PC-3 (cell line): ENCODE data around the gene EXOSC5. TPM values are rescaled to one million over a fixed set of nuclear protein-coding genes. Genes with fewer than 3 reads are reported as not detected.

Source experiments
- ATAC-seq: fragments of 200-7000 bp; cut with Tn5 transposase; 2 replicates; pipeline ENCODE4 v1.9.1; 2020; ENCODE audit warnings: mild to moderate bottlenecking, moderate library complexity
- BruUV-seq: library from RNA; stranded (reverse); fragments of 400-500 nt; replicated peaks from 2 replicates; lab custom pipeline; 2021; lab: Mats Ljungman, UMichigan
- CTCF ChIA-PET: fragments of 300-600 bp; sonication (Branson Sonifier 250); formaldehyde crosslinking; loops from one replicate; lab custom pipeline; 2022; ENCODE audit warnings: antibody characterized with exemption; lab: Charles Lee
- POLR2A ChIA-PET: fragments of 300-600 bp; sonication (Branson Sonifier 250); formaldehyde crosslinking; loops from one replicate; lab custom pipeline; 2022; ENCODE audit warnings: antibody characterized with exemption; ENCODE audit not compliant: unreplicated experiment; lab: Charles Lee
- DNase-seq: peaks from one replicate; pipeline ENCODE4 v3.0.0-alpha.2; 2015
- H2AFZ ChIP-seq: fragments of 300-600 bp; sonication (generic); 2 replicates; pipeline ENCODE4 v1.6.0; 2016; ENCODE audit warnings: antibody characterized with exemption, low read length
- H3F3A ChIP-seq: fragments of 300-600 bp; sonication (generic); one replicate; pipeline ENCODE4 v1.6.0; 2017; ENCODE audit warnings: antibody characterized with exemption, low read length, control low read depth, mild to moderate bottlenecking; ENCODE audit not compliant: unreplicated experiment
- H3K27ac ChIP-seq: fragments of 300-600 bp; sonication (generic); 2 replicates; pipeline ENCODE4 v1.5.1; 2016; ENCODE audit warnings: mild to moderate bottlenecking, low read length
- H3K27me3 ChIP-seq: fragments of 300-600 bp; sonication (generic); 2 replicates; pipeline ENCODE4 v1.6.1; 2016; ENCODE audit warnings: low read length, mixed read lengths
- H3K36me3 ChIP-seq: fragments of 300-600 bp; sonication (generic); 2 replicates; pipeline ENCODE4 v1.6.1; 2016; ENCODE audit warnings: low read depth, mixed run types, low read length, mixed read lengths
- H3K4me1 ChIP-seq: fragments of 300-600 bp; sonication (generic); 2 replicates; pipeline ENCODE4 v1.5.1; 2016; ENCODE audit warnings: low read length; ENCODE audit not compliant: insufficient read depth
- H3K4me2 ChIP-seq: fragments of 300-600 bp; sonication (generic); 2 replicates; pipeline ENCODE4 v1.6.0; 2016; ENCODE audit warnings: low read length
- H3K4me3 ChIP-seq: fragments of 300-600 bp; sonication (generic); 2 replicates; pipeline ENCODE4 v1.5.1; 2016; ENCODE audit warnings: mild to moderate bottlenecking, low read length, mixed read lengths
- H3K79me2 ChIP-seq: fragments of 300-600 bp; sonication (generic); 2 replicates; pipeline ENCODE4 v1.6.1; 2017; ENCODE audit warnings: low read length, mixed read lengths
- H3K9ac ChIP-seq: fragments of 300-600 bp; sonication (generic); 2 replicates; pipeline ENCODE4 v1.6.0; 2016; ENCODE audit warnings: mild to moderate bottlenecking, low read length
- H3K9me2 ChIP-seq: fragments of 300-600 bp; sonication (generic); replicated peaks from 2 replicates; pipeline ENCODE4 v1.6.1; 2016; ENCODE audit warnings: mixed run types, low read length, mixed read lengths
- H3K9me3 ChIP-seq: fragments of 300-600 bp; sonication (generic); 2 replicates; pipeline ENCODE4 v1.6.1; 2016; ENCODE audit warnings: low read length, mixed read lengths
- H4K20me1 ChIP-seq: fragments of 300-600 bp; sonication (generic); 2 replicates; pipeline ENCODE4 v1.6.1; 2016; ENCODE audit warnings: low read length, mixed read lengths
- CTCF ChIP-seq: fragments of 300-600 bp; sonication (generic); conservative IDR thresholded peaks from 2 replicates; pipeline ENCODE4 v1.5.1; 2017; ENCODE audit warnings: antibody characterized with exemption, low read depth, mild to moderate bottlenecking, low read length
- EZH2 ChIP-seq: fragments of 300-600 bp; sonication (generic); IDR thresholded peaks from one replicate; pipeline ENCODE4 v1.6.1; 2017; ENCODE audit warnings: antibody characterized with exemption, mild to moderate bottlenecking, low read length; ENCODE audit not compliant: unreplicated experiment
- EZH2phosphoT487 ChIP-seq: fragments of 300-600 bp; sonication (generic); IDR thresholded peaks from 2 replicates; pipeline ENCODE4 v1.6.1; 2018; ENCODE audit warnings: mild to moderate bottlenecking, antibody characterized with exemption, low read length, borderline replicate concordance
- intact Hi-C: fragments of 100-400 bp; cut with micrococcal nuclease; formaldehyde crosslinking; loops from 2 replicates; pipeline ENCODE4 v1.9.0; 2023
- total RNA-seq: library from RNA; depleted of rRNA; stranded (reverse); fragments of >200 nt; gene quantifications from 2 replicates; pipeline ENCODE4 v1.2.3, GENCODE V29; 2014

The EXOSC5 gene
- total RNA-seq, 1 experiment from 2014 or later, result 40.8 TPM

- H3K79me2 ChIP-seq, result peaks cover 36% of the 10 kb centered on the region
- ChIA-PET CTCF (no interaction called here), POLR2A (no interaction called here)
- peak overlapping the region; percentile 75 for H3K27ac ChIP-seq
- peak overlapping the region; percentile 97 for H3K9ac ChIP-seq
- H3K4me2 ChIP-seq, result peak overlapping the region; percentile 95
- no peaks in the 10 kb centered on the region for H3K9me2 ChIP-seq
- no peaks in the 10 kb centered on the region for H3K9me3 ChIP-seq
- H3K36me3 ChIP-seq, result no peaks in the 10 kb centered on the region
- intact Hi-C loops, result no loop called here
- peak overlapping the region; percentile 81 for H2AFZ ChIP-seq
- BruUV-seq, result TSS peak; percentile 67
- H3K4me1 ChIP-seq, result peaks cover 10% of the 10 kb centered on the region; the same call in 1 of the 2 replicates
- no peak for DNase-seq
- ATAC-seq, result no peak
- no peaks in the 10 kb centered on the region for H3K27me3 ChIP-seq
- H3F3A ChIP-seq, result no peaks in the 10 kb centered on the region
- no peaks in the 10 kb centered on the region for H4K20me1 ChIP-seq
- TF ChIP-seq EZH2 (no peak), EZH2phosphoT487 (no peak), CTCF (no peak)
- H3K4me3 ChIP-seq, result peak overlapping the region; percentile 96
These were observed 875 bp upstream of the EXOSC5 start for GRCh38 chr19:41398050-41398418.

- POLR2A ChIA-PET, result no interaction called here
- intact Hi-C loops, result no loop called here
- no peak overlapping the region for H3K9ac ChIP-seq
- no TSS peak for BruUV-seq
- peaks cover 10% of the 10 kb centered on the region; the same call in 1 of the 2 replicates for H3K4me1 ChIP-seq
- no peaks in the 10 kb centered on the region for H3K9me3 ChIP-seq
- no peak overlapping the region for H3K27ac ChIP-seq
- no peaks in the 10 kb centered on the region for H3F3A ChIP-seq
- H2AFZ ChIP-seq, result no peak overlapping the region
- H3K36me3 ChIP-seq, result no peaks in the 10 kb centered on the region; the same call in 1 of the 2 replicates
- TF ChIP-seq CTCF, result no peak
- TF ChIP-seq EZH2phosphoT487, result no peak
- no peak for TF ChIP-seq EZH2
- no peaks in the 10 kb centered on the region for H3K27me3 ChIP-seq
- CTCF ChIA-PET, result no interaction called here
- DNase-seq, result no peak
- ATAC-seq, result no peak
- no peaks in the 10 kb centered on the region for H4K20me1 ChIP-seq
- no peaks in the 10 kb centered on the region for H3K9me2 ChIP-seq
- peaks cover 36% of the 10 kb centered on the region for H3K79me2 ChIP-seq
- H3K4me3 ChIP-seq, result peak overlapping the region; percentile 81; the same call in 1 of the 2 replicates
- H3K4me2 ChIP-seq, result peak overlapping the region; percentile 96
These were observed 1.8 kb downstream of the EXOSC5 start for GRCh38 chr19:41395355-41395754.

GRCh38 chr19:41392775-41393174, 4.4 kb downstream of the EXOSC5 start:
- no peak overlapping the region for H3K4me2 ChIP-seq
- ChIA-PET CTCF (no interaction called here), POLR2A (no interaction called here)
- peaks cover 4% of the 10 kb centered on the region; the same call in 1 of the 2 replicates for H3K4me1 ChIP-seq
- H3F3A ChIP-seq, result no peaks in the 10 kb centered on the region
- H3K4me3 ChIP-seq, result no peak overlapping the region
- no peak overlapping the region for H3K9ac ChIP-seq
- no peak overlapping the region for H3K27ac ChIP-seq
- BruUV-seq, result no TSS peak
- H3K27me3 ChIP-seq, result no peaks in the 10 kb centered on the region
- H3K36me3 ChIP-seq, result no peaks in the 10 kb centered on the region; the same call in 1 of the 2 replicates
- intact Hi-C loops, result no loop called here
- H3K9me2 ChIP-seq, result no peaks in the 10 kb centered on the region
- no peaks in the 10 kb centered on the region for H3K9me3 ChIP-seq
- peaks cover 21% of the 10 kb centered on the region for H3K79me2 ChIP-seq
- no peak overlapping the region for H2AFZ ChIP-seq
- DNase-seq (no peak), ATAC-seq (no peak)
- H4K20me1 ChIP-seq, result no peaks in the 10 kb centered on the region
- TF ChIP-seq EZH2, result no peak
- no peak for TF ChIP-seq EZH2phosphoT487
- no peak for TF ChIP-seq CTCF
